GM18505 (cell line): ENCODE measurements around the gene EPRS1.

Experiments used
- ATAC-seq: cut with Tn5 transposase; IDR thresholded peaks from one replicate; pipeline ENCODE4 v1.9.1; 2021; ENCODE audit not compliant: unreplicated experiment
- POLR2A ChIP-seq: IDR thresholded peaks from 4 replicates; pipeline ENCODE4 v1.6.1; 2011; ENCODE audit warnings: borderline replicate concordance; ENCODE audit not compliant: insufficient read depth, insufficient read length; ENCODE audit errors: extremely low read depth

Gene EPRS1

DNA sequence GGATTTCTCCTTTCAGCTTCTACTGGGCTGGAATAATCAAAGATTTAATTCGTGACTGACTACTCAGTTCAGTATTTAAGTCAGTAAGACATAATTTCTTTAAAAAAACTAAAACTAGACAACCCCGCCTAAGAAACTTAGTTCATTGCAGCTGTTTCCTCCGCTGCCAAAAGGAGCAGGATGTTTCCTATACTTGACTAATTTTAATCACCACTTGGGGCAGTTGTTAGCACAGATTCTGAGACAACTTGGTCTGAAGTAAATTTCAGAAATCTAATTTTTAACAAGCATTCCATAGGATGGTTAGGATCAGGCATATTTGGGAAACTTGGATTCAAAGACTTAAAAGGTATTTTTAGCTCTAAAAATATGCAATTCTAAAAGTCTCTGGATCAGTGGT lies 34.0 kb downstream of the EPRS1 start:
- no peak for ATAC-seq
- TF ChIP-seq POLR2A: no peak

DNA sequence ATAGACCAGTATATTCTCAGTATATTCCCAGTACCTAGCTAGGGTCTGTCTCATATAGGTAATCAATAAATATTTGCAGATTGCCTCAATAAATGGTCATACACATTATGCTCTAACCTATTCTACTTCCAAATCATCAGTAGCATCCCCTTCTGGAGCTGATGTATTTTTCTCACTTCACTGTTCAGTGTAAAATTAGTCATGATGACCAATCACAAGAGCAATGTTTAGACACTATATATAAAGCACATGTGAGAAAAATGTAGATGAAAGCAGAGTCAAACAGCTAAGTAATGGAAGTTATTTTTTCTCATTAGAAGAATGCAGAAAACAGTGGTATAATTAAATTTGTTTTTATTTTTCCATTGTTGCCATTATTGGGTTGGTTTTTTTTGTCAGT lies 34.7 kb downstream of the EPRS1 start:
- ATAC-seq: no peak
- TF ChIP-seq POLR2A: no peak

GRCh38 chr1:220007438-220007837 lies 38.9 kb downstream of the EPRS1 start:
- TF ChIP-seq POLR2A: no peak
- no peak for ATAC-seq

DNA sequence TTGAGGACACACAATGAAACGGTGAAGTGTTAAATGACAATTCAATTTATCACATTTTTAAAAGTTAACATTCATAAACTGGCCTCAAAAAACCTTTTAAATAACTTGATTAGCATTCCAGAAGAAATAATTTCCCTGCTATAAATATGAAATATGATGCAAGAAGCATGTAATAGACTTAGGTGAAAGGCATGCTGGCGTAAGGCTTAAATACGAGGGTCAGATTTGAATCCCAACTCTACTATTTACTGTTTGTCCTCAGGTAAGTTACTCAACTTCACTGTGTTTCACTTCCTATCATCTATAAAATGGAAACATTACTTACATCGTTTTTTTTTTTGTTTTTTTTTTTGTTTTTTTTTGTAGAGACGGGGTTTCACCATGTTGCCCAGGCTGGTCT lies 40.8 kb downstream of the EPRS1 start:
- ATAC-seq: no peak
- TF ChIP-seq POLR2A: no peak

- ATAC-seq: no peak
- TF ChIP-seq POLR2A: no peak
These were observed 42.5 kb downstream of the EPRS1 start for GRCh38 chr1:220003610-220004299.

GRCh38 chr1:220003015-220003414 lies 43.3 kb downstream of the EPRS1 start:
- TF ChIP-seq POLR2A: no peak
- ATAC-seq: no peak

DNA sequence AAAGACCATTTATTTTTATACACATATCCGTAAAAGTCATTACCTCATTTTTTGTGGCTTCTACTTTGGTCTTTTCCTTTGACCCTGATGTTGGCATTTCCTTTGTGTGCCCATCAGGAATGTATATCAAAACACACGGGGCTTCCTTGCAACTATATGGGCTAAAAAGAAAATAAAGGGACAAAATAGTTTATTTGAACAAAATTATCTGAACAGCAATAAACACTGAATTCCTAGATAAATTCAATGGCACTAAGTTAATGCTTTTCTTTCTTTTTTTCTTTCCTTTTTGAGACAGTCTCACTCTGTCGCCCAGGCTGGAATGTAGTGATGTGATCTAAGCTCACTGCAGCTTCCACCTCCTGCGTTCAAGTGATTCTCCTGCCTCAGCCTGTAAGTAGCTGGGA lies 45.2 kb downstream of the EPRS1 start:
- ATAC-seq: no peak

GRCh38 chr1:219999821-220000220 lies 46.5 kb downstream of the EPRS1 start:
- TF ChIP-seq POLR2A: no peak
- ATAC-seq: no peak

More for the DNA sequence above, 45.2 kb downstream of the EPRS1 start:
- TF ChIP-seq POLR2A: no peak
